Fibroblast of mammary gland (primary cell): ENCODE data around the gene FAM114A2.

ENCODE experiments used
- DNase-seq: peaks from one replicate; pipeline ENCODE4 v3.0.0-alpha.2; 2010; ENCODE audit warnings: low read depth
- H3K4me3 ChIP-seq: 2 replicates; pipeline ENCODE4 v1.5.1; 2011; ENCODE audit warnings: low read depth, mild to moderate bottlenecking, low read length, moderate library complexity; ENCODE audit not compliant: control insufficient read depth
- CTCF ChIP-seq: conservative IDR thresholded peaks from 2 replicates; pipeline ENCODE4 v1.5.1; 2011; ENCODE audit warnings: low read depth, low read length, inconsistent platforms; ENCODE audit not compliant: control insufficient read depth, insufficient read depth

FAM114A2 gene

GRCh38 chr5:153959134-153959957 lies 79.4 kb downstream of the FAM114A2 start:
- no peak for TF ChIP-seq CTCF
- peak; percentile 45 for DNase-seq

GRCh38 chr5:153957205-153957604 lies 81.5 kb downstream of the FAM114A2 start:
- DNase-seq, result no peak
- no peak for TF ChIP-seq CTCF
- H3K4me3 ChIP-seq, result no peak overlapping the region

More at GRCh38 chr5:153959134-153959957, 79.4 kb downstream of the FAM114A2 start:
- H3K4me3 ChIP-seq, result no peak overlapping the region

GRCh38 chr5:153953411-153953810 lies 85.3 kb downstream of the FAM114A2 start:
- peak; percentile 43 for DNase-seq
- no peak for TF ChIP-seq CTCF
- no peak overlapping the region for H3K4me3 ChIP-seq

- no peak for TF ChIP-seq CTCF
- DNase-seq, result peak; percentile 77
- no peak overlapping the region for H3K4me3 ChIP-seq
Measured at GRCh38 chr5:153952893-153953292, 85.8 kb downstream of the FAM114A2 start.

- TF ChIP-seq CTCF, result no peak
- no peak for DNase-seq
- no peak overlapping the region for H3K4me3 ChIP-seq
Measured at GRCh38 chr5:153952057-153952456, 86.7 kb downstream of the FAM114A2 start.

- no peak for TF ChIP-seq CTCF
- no peak for DNase-seq
Measured at GRCh38 chr5:153941265-153941664, 97.4 kb downstream of the FAM114A2 start.

More at GRCh38 chr5:153941265-153941664, 97.4 kb downstream of the FAM114A2 start:
- no peak overlapping the region for H3K4me3 ChIP-seq
